SKM-1 (cell line): ENCODE measurements around the gene TNP2.
"Not testable (repeated sequence)": the region's sequence is repeated elsewhere in the genome, so short reads cannot be mapped to it uniquely, and the experiment has no call there.

Experiments
- DNase-seq: peaks from one replicate; lab custom pipeline; 2025; ENCODE audit not compliant: unreplicated experiment; lab: John Stamatoyannopoulos, UW

TNP2 gene

GRCh38 chr16:11225677-11226549 lies 43.2 kb downstream of the TNP2 start:
- DNase-seq = no peak

DNA sequence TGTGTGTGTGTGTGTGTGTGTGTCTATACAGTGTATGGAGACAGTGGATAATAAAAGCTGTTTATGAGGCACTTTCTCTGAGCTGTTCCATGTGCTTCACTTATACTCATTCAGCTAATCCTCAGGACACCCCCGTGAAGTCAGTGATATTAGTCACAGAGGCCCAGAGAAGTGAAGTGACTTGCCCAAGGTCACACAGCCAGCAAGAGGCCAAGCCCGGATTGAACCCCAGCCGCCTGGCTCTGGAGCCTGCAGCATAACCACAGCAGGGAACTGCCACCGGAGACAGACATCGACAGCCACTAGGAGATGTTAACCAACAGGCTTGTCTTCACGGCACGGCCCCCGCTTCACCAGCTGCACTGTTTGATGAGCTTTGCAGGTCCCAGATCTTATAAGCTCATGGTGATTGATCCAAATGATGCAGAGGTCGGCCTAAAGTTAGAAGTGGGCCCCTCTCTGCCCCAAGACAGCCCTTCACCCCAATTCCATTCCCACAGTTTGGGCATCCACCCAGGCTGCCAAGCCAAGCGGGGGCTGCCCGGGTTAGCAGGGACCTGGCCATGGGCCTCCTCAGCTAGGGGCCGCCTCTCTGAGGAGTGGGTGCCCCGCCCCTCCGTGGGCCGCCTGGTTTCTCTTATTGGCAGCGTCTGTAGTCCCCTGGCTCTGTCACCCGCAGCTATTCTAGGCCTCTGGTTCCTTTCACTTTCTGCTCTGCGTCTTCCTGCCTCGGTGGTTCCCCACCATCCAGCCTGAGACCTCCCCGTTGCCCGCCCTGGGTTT lies 44.0 kb downstream of the TNP2 start:
- no peak for DNase-seq

DNA sequence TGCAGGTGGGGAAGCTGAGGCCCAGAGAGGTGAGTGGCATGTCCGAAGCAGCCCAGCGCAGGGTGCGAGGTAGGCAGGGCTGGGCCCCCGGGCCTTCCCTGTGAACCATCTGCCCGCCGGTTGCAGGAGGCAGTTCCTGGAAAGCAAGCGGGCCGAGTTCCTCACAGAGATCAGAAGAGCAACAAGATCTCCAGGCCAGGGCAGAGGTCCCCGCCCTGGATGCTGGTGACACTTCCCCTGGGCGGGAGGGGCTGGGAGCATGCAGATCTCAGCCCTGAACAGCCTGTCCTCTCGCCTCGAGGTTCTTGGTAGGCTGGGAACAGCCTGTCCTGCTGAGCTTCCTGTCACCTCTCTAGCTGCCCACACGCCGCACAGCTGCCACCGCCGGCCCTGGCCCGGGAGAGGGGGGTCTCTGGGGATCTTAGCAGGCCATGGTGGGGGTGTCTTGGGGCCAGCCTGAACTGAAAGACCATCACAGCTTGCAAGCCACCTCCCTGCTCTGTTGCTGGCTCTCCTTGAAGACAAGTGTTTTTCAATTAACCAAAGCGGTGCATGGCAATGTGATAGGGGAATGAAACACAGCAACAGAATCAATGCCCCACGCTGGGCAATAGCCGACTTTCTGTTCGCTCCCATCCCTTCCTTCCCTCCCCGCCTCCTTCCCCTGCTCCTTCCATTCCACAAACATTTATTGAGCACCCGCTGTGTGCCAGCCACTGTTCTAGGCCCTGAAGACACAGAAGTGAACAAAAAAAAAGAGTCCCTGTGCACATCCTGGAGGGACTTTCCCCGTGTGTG lies 44.8 kb downstream of the TNP2 start:
- DNase-seq = peak; percentile 87

DNA sequence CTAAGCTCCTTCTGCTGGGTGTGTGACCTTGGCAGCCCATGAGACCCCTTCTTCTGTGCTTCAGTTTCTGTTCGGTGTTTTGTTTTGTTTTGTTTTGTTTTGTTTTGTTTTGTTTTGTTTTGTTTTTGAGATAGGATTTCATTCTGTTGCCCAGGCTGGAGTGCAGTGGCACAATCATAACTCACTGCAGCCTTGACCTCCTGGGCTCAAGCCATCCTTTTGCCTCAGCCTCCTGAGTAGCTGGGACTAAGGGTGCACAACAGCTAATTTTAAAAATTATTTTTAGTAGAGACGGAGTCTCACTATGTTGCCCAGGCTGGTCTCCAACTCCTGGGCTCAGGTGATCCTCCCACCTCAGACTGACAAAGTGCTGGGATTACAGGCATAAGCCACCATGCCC lies 48.6 kb downstream of the TNP2 start:
- not testable (repeated sequence) for DNase-seq

DNA sequence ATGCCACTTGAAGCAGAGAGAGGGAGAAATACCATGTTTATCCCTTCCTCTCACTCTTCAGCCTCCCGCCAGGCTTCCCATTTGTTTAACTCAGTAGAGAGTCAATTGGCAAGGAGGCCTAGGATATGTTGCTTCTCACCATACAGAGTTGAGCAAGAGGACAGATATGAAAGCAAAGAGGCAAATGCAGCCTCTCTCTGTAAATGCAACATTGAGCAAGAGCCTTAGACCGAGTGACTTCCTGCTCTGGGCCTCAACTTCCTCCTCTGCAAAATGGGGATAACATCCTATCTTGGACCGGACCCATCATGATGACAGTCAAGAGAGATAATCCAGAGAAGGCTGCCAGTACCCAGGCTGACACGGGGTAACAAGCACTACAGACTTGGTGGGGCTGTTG lies 49.9 kb downstream of the TNP2 start:
- peak; percentile 88 for DNase-seq

- DNase-seq = no peak
These were observed 50.5 kb downstream of the TNP2 start for GRCh38 chr16:11218604-11218962.
